SHP77 (cell line): ENCODE data around the gene SESN2.

Source experiments
- DNase-seq, 2 experiments: peaks; one replicate each; lab custom pipeline; 2025; lab: John Stamatoyannopoulos, UW

SESN2 gene

DNA sequence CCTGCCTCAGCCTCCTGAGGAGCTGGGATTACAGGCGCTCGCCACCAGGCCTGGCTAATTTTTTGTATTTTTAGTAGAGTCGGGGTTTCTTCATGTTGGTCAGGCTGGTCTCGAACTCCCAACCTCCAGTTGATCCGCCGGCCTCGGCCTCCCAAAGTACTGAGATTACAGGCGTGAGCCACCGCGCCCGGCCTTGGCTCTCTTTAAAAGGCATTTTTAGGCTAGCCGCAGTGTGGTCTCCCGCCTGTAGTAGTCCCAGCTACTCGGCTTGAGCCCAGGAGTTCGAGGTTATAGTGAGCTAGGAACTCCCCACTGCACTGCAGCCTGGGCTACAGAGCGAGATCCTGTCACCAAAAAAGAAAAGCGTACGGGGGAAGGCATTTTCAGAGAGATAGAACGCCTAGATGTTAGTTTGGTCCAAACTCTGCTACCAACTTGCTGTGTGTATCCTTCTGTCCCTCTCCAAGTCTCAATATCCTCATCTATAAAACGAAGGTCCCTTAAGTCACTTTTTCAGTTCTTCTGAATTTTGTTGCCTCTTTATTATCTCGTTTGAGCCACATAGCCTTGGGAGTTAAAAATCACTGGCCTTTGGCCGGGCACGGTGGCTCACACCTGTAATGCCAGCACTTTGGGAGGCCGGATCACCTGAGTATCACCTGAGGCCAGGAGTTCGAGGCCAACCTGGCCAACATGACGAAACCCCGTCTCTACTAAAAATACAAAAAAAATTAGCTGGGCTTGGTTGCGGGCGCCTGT lies 70.3 kb downstream of the SESN2 start:
- DNase-seq = peak in 1 of 2 experiments; percentile 16
